Cardiac fibroblast (primary cell): Measurements from ENCODE around the gene OVOL2.

Source experiments
- DNase-seq, 2 donors: peaks; one replicate each; pipeline versions ENCODE4 v3.0.0 to v3.0.0-alpha.2; 2010; ENCODE audit warnings: low read depth in 2 of 2
- H3K4me3 ChIP-seq, 2 donors: replicated peaks in 1 of 2; 1 replicate in 1 of 2; 2 replicates in 1 of 2; pipeline ENCODE4 v1.5.1; 2011; ENCODE audit warnings: low read depth in 2 of 2, low read length in 2 of 2, mild to moderate bottlenecking in 2 of 2, moderate library complexity in 1 of 2
- TF ChIP-seq, protein P1 (sequence below): IDR thresholded peaks from one replicate; pipeline ENCODE4 v1.5.1; 2011; ENCODE audit warnings: low read depth, mild to moderate bottlenecking, low read length, inconsistent platforms

The OVOL2 gene

GRCh38 chr20:18001131-18001921 is 56.4 kb downstream of the OVOL2 start:
- TF ChIP-seq, protein P1, sequence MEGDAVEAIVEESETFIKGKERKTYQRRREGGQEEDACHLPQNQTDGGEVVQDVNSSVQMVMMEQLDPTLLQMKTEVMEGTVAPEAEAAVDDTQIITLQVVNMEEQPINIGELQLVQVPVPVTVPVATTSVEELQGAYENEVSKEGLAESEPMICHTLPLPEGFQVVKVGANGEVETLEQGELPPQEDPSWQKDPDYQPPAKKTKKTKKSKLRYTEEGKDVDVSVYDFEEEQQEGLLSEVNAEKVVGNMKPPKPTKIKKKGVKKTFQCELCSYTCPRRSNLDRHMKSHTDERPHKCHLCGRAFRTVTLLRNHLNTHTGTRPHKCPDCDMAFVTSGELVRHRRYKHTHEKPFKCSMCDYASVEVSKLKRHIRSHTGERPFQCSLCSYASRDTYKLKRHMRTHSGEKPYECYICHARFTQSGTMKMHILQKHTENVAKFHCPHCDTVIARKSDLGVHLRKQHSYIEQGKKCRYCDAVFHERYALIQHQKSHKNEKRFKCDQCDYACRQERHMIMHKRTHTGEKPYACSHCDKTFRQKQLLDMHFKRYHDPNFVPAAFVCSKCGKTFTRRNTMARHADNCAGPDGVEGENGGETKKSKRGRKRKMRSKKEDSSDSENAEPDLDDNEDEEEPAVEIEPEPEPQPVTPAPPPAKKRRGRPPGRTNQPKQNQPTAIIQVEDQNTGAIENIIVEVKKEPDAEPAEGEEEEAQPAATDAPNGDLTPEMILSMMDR: no peak
- H3K4me3 ChIP-seq: no peak overlapping the region
- peak; percentile 92 to 93 for DNase-seq

DNA sequence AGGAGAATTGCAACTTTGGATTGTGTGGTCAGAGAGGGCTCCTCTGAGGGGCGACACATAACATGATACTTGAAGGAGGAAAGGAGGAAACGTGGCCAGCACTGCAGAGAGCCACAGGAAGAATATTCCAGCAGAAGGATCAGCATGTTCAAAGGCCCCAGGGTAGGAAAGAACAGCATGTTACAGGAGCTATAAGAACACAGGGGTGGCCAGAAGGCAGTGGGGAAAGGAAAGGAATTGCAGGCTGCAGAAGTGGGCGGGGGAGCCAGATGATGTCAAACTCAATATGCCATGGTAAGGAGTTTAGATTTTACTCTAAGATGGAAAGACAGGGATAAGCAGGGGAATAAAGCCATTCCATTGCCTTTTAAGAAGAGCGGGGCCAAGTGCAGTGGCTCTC is 58.1 kb downstream of the OVOL2 start:
- no peak for DNase-seq
- TF ChIP-seq, protein P1: no peak
- H3K4me3 ChIP-seq: no peak overlapping the region

- no peak for DNase-seq
- no peak overlapping the region for H3K4me3 ChIP-seq
- TF ChIP-seq, protein P1: no peak
Observed at GRCh38 chr20:17998446-17998845, 59.3 kb downstream of the OVOL2 start.

- TF ChIP-seq, protein P1: peak; percentile 98
- H3K4me3 ChIP-seq: no peak overlapping the region
- DNase-seq: peak; percentile 81 to 82
Observed at GRCh38 chr20:17995967-17996819, 61.5 kb downstream of the OVOL2 start.

DNA sequence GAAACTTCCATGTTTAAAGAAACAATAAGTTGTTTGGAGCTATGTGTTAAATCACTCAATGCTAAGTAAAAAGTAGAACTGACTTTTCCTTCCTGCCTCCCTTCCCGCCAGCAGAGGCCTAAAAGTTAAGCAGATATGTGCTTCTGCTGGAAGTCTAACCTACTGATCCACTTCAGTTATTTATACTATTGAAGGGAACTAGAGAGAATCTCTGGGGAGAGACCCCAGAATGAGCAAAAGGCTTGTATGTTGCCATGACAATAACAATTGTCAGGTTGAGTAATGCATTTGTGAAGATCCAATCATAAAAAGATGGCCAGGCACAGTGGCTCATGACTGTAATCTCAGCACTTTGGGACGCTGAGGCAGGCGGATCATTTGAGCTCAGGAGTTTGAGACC is 64.2 kb downstream of the OVOL2 start:
- no peak for DNase-seq
- TF ChIP-seq, protein P1: no peak
- H3K4me3 ChIP-seq: no peak overlapping the region

GRCh38 chr20:17992847-17993513 is 64.7 kb downstream of the OVOL2 start:
- DNase-seq: peak; percentile 26 to 48
- no peak overlapping the region for H3K4me3 ChIP-seq
- TF ChIP-seq, protein P1: no peak
